Kidney capillary endothelial cell (primary cell): ENCODE results near the gene PRR23E.

Experiments used
- DNase-seq: peaks from one replicate; pipeline ENCODE4 v3.0.0-alpha.2; 2018; ENCODE audit warnings: low spot score

The PRR23E gene

DNA sequence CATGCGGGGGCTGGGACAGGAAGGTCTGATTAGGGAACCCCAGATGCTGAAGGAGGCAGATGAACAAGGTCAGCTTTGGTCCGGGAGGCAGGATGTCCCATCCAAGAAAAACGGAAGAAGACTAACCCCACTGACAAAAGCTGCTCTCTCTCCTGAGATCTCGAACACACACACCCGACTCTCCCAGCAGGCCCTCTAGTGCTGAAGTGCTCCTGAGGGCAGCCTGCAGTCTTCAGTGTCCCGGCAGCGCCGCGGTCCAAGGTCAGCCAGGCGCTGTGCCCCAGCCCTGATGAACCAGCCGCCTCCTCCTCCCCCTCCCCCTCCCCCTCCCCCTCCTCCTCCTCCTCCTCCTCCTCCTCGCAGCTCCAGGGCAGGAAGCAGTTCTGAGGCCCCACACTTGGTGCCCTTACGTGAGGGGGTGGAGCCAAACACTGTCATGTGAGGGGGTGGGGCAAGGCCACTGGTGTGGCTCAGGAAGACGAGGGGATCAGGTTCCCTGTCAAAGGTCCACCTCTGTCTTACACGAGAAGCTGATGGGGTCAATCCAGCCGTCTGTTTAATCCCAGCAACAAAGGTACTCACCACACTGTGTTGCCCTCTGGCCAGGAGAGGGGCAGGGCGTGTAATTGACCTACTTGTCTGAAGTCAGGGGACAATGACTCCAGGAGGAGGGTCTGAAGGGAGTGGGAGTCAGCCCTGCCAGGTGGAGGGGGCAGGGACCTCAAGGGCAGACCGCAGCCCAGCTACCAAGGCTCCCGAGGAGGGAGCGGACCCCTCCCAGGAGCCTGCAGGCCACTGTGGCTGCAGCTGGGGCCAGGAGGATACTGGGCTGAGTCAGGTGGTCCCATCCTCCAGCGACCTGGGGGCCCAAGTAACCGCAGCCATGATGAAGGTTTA, 34.3 kb downstream of the PRR23E start:
- no peak for DNase-seq

DNA sequence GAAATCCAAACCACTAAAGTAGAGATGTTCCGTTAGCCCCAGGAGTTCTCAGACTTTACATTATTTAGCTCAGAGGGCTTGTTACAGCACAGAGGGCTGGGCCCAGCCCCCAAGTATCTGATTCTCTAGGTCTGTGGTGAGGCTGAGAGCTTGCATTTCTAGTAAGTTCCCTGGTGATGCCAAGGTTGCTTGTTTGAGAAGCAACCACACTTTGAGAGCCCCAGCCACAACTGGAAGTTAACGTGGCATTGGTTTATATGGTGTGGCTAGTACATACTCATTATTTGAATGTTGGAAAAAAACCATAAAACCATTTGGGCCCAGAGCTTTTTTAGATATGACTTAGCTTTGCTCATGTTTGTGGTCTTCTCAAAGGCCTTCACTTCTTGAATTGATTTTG, 35.9 kb downstream of the PRR23E start:
- DNase-seq, result no peak

DNA sequence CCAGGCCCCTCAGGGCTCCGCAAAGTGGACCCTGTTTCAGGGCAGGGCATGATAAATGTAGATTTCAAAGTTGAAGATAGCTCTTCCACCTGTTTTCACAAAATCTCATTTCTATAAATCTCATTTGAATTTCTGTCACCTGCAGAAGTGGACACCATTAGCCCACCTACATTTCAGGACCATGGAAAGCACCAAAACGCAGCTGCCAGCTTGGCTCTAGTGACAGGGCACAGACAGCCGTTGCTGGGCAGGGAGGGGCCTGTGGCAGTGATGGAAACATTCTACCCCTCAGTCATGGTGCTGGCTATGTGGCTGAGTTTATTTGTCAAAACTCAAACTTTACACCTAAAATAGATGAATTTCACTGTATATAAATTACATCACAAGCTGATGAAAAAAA, 40.4 kb downstream of the PRR23E start:
- no peak for DNase-seq

DNA sequence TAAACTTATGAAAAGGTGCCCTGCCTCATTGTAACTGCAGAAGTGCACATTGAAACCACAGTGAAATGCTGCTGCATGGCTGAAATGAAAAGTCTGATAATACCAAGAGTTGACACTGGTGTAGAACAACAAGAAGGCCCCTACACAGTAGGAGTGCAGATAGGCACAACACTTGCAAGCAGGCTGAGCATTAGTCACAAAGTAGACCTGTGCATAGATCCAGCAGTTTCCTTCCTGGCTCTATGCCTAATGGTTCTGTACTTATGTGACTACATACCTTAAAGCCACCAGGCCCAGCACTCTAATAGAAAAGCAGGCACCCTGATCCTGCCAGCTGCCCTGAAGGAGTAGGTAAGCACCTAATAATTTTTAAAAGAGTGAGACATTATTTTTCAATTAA, 41.8 kb downstream of the PRR23E start:
- DNase-seq, result no peak

DNA sequence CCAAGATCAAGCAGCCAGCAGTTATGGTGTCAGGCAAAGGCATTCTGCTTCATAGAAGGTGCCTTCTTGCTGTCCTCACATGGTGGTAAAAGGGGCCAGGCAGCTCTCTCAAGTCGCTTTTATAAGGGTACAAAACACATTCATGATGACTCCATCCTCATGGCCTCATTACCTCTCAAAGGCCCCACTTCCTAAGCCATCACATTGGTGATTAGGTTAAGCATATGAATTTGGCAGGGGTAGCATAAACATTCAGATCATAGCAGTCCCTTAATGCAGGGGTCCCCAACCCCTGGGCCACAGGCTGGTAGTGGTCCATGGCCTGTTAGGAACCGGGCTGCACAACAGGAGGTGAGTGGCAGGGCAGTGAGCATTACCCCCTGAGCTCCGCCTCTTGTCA, 42.8 kb downstream of the PRR23E start:
- no peak for DNase-seq

DNA sequence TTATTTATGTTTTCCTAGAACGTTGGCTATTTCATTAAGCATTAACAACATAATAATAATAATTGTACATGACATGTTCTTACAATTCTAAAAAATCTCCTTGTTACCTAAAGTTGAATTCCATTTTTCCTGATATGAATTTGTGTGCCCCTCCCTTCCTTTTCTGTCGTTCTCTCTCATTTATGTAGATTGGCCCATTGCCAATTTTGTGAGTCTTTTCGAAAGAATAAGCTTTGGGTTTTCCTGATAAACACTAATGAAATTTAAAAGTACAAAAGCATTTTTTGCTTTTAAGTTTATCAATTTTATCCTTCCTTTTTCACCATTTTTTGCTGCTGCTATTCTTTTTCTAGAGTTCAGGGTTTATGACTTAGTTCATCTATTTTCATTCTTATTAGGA, 44.9 kb downstream of the PRR23E start:
- no peak for DNase-seq

- DNase-seq, result no peak
Observed at GRCh38 chr3:127238602-127239001, 45.7 kb downstream of the PRR23E start.

DNA sequence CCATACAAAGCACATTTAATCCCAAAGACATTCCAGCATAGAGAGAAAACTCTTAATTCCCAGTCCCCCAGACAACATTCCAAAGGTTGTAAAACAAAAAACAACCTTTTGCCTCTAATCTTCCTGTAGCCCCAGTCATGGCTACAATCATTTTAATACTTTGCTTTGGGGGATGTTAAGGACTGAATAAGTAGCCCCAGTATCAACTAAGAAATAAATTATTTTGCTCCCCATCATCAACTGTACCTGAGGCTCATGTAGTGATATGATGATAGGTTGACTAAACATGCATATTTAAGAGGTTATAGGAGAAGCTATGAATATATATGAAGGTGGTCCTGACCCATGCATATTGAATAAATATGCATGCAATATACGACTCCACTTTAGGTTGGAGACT, 54.4 kb downstream of the PRR23E start:
- no peak for DNase-seq
